Suppressor macrophage treated with lipopolysaccharide for 1 hour (primary cell): ENCODE measurements around the gene SOX4.
"Not testable (repeated sequence)": the region's sequence is repeated elsewhere in the genome, so short reads cannot be mapped to it uniquely, and the experiment has no call there.

Experiments used
- DNase-seq, 3 donors: peaks; one replicate each; pipeline ENCODE4 v3.0.0-alpha.2; 2020 to 2022

Gene SOX4

DNA sequence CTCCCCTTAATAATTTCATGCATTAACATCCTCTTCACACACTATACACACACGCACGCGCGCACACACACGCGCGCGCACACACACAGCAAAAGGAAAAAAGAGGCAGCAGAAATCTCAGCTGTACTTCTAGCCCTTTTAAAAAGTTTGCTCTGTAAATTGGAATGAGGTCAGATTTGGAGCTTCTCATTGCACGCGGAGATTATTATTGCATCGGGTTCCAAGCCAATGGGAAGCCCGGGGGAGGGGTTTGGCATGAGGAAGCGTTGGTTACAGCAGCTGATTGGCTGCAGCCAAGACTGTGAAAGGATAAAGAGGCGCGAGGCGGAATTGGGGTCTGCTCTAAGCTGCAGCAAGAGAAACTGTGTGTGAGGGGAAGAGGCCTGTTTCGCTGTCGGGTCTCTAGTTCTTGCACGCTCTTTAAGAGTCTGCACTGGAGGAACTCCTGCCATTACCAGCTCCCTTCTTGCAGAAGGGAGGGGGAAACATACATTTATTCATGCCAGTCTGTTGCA is at the start of gene SOX4:
SOX4 (plus strand) TSS at position 340 of the 515 bp plus-strand sequence. CDS start 784 bp downstream, outside the sequence.
- DNase-seq: peak; percentile 94 to 95 (median 94)

DNA sequence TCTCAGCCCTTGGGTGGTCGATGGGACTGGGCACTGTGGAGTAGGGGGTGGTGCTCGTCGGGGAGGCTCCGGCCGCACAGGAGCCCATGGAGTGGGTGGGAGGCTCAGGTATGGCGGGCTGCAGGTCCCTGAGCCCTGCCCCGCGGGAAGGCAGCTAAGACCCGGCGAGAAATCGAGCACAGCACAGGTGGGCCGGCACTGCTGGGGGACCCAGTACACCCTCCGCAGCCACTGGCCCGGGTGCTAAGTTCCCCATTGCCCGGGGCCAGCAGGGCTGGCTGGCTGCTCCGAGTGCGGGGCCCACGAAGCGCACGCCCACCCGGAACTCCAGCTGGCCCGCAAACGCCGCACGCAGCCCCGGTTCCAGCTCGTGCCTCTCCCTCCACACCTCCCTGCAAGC is 41.3 kb upstream of the SOX4 start:
- not testable (repeated sequence) for DNase-seq

DNA sequence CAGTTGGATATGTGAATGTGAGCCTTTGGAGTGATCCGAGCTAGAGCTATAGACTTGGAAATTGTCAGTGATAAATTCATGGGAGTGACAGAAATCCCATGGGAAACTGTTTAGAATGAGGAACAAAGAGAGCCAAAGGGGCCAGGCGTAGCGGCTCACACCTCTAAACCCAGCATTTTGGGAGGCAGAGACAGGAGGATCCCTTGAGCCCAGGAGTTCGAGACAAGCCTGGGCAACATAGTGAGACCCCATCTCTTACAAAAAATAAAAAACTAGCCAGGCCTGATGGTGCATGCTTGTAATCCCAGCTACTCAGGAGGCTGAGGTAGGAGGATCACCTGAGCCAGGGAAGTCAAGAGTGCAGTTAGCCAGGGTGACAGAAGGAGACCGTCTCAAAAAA is 39.3 kb upstream of the SOX4 start:
- DNase-seq: no peak

DNA sequence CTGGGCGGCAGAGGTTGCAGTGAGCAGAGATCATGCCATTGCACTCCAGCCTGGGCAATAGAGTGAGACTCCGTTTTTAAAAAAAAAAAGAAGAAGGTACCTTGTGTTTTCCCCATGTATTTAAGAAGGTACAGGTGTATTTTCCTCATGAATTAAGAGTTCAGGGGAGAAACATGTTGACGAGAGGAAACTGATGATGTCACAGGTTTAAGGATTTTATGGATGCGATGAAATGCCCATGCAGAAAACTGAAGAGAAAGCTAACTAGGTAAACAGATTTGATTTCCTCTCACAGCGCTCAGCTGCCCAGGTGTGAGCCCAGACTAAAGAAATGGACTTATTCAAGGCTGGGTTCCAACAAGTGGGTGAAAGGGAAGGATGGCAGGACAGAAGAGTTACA is 38.4 kb upstream of the SOX4 start:
- DNase-seq: no peak

DNA sequence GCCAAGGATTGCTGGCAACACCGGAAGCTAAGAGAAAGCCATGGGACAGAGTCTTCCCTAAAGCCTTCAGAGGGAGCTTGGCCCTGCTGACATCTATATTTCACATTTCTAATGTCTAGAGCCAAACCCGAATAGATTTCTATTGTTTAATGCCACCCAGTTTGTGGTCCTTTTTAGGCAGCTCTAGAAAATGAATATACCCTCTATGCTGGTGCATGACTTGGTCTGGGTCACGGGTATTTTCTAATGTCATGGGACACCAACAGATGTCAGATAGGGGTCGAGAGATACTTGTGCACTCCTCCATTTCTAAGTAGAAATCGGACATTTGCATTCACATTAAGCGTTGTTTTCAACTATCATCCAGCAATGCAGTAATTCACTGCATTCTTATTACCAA is 37.0 kb upstream of the SOX4 start:
- no peak for DNase-seq

DNA sequence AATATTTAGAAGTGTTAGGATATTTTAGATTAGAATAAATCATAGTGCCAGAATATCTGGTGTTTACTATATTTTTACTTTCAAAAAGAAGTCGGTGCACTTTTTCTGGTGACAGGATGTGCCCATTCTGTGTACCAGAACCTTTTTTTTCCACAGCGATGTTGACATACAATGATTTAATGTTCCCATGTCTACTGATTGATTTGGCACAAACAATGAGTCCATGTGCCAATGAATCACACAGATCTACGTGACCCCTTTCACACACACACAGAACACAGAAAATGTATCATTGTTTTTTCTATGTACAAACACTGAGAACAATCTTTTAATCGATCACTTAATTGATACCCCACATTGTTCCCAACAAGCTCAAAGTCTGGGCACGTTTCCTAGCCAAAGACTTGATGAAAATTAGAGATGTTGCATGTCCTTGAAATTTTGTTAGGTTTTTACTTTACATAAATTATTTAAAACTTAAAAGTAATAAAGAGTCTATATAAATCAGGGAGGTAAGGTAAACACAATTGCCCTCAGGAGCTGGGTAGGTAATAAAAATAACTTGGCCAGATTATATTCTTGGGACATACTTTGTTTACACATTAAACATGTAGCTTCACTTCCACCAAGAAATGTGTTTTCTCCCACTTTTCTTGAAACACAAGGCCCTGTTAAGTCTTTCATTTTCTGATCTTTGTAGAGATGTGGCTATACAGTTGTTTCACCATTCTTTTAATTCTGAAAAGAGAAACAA is 36.4 kb upstream of the SOX4 start:
- DNase-seq: no peak

DNA sequence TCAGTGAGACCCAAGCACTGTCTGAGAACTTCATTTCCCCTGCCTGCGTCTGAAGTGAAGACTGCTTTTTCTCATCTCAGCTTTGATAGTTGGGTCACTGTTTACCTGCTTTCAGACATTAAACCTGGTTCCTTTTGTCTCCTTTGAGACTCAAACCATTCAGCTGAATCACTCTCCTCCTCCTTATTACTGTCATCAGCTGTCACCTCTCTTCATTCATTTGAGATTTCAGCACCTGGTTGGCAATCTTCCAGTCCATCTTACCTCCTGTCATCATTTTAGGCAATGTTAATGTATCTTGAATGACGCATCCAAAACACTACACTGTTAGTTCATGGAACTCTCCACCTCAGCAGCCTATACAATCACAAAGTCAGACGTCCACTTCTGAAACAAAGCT is 34.3 kb upstream of the SOX4 start:
- DNase-seq: no peak

DNA sequence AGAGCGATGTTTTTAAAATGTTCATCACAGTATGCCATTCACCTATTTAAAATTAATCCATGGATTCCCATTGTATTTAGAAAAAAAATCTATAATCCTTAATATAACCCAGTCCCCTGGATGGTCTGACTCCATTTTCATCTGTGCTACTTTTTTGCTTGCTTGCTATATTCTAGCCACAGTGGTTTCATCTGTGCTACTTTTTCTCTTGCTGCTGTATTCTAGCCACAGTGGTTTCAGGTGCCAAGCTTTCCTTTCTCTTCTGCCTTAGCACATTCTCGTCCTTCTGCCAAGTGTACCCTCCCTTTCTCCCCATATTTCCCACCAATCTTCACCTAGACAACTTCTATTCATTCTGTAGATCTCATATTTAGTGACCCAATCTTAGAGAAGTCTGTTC is 33.3 kb upstream of the SOX4 start:
- DNase-seq: no peak

DNA sequence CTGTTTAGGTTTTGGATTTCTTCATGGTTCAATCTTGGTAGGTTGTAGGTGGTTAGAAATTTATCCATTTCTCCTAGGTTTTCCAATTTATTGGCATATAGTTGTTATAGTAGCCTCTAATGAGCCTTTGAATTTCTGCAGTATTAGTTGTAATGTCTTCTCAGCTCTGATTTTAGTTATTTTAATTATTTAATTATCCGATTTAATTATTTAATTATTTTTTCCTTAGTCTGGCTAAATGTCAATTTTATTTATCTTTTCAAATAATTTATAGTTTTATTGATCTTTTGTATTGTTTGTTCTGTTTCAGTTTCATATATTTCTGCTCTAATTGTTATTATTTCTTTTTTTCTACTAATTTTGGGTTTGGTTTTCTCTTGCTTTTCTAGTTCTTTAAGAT is 28.1 kb upstream of the SOX4 start:
- no peak for DNase-seq

DNA sequence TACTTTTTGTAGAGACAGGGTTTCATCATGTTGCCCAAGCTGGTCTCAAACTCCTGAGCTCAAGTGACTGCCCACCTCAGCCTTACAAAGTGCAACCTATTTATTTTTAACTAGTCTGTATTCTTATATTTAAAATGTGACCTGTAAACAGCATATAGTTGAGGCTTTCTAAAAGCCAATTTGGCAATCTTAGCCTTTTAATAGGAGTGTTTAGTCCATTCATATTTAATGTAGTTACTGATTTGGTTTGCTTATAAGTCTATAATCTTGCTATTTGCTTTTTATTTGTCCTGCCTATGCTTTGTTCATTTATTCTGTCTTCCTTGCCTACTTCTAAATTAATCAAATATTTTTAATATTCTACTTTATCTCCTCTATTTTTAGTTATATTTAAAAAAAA is 15.0 kb upstream of the SOX4 start:
- DNase-seq: no peak

DNA sequence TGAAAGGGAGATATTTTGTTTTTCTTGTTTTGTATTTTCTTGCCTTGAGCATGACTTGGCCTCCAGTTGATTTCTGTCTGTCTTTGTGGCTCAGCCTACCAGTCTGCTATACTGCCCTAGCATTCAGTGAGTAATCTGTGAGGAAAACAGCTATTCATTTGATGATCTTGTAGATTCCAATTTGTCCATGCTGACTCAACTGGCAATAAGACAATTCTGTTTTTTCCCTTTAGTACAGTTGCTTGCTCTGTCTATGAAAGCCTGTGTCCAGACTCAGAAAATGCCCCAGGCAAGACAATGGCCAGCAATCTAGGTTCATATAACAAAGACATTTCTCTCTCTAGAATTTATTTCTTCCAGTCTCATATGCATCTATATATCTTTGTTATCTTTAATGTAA is 10.9 kb upstream of the SOX4 start:
- DNase-seq: no peak

DNA sequence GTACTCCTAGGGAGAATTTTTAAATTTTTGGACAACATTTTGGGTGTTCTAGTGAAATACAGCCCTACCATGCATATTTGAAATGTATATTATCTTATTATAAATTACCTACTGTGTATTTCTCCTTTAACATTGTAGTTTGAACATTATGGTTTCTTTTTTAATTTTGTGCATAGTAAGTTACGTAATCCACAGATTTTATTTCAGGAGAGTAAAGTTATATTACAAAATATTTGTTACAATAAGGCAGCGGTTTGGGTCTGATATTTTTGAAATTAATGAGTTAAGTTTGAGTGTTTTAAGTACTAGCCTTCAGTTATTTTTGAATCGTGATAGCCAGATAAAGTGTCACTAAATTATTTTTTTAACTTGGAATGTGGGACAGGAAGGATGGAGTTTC is 7.3 kb upstream of the SOX4 start:
- no peak for DNase-seq

DNA sequence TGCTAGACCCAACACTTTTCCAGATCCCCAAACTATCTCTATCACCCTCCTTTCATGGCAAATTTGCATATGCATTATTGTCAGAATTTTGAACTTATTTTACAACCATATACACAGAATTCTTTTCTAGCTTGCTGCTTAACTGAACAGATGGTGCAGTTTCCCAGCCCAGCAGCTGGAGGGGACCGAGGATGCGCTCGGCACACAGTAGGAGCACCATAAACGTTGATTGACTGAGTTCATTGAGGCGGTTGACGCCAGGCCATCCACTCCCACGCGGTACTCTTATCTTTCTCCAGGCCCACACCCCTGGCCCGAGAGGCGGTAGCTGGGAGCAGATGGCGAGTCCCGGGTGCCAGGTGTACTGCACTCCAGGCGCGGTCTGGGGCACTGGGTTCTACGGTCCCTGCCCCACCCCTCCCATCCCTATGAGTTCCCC is 6.8 kb upstream of the SOX4 start:
- peak in 1 of 3 donors; percentile 10 for DNase-seq

DNA sequence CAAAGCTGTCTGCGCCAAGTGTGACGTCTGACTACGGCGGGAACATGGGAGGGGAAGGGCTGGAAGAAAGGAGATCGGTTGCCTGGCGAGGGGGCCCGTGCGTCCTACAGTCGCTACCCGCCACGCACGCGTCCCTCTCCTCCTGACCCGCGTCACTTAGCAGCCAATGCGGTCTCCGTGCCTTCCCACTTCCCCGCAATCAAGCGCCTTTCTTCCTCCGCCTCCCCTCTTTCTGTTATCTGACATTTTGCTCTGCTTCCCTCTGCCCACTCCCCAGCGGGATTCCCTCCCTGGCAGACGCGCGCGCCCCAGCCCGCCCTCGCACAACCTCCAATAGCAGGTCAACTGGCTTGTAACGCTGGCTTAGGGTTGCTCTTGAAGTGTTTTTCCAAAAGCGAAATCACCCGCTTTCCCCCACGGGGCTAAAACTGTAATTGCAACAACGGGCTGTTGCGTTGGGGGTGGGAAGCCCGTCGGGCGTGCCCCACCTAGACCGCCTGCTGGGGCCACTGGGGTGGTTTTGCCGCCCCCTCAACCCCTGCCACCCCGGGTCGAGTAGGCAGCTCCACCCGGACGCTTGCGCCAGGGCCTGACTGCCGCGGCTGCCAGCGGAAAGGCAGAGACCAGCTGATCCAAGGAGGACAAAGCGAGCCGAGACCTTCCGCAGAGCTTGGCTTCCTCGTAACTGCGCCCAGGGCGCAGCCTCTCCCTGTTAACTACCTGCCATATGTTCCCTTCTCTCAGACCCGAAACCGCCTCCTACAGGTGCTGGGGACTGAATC is 6.2 kb upstream of the SOX4 start:
- peak; percentile 80 to 88 (median 84) for DNase-seq

DNA sequence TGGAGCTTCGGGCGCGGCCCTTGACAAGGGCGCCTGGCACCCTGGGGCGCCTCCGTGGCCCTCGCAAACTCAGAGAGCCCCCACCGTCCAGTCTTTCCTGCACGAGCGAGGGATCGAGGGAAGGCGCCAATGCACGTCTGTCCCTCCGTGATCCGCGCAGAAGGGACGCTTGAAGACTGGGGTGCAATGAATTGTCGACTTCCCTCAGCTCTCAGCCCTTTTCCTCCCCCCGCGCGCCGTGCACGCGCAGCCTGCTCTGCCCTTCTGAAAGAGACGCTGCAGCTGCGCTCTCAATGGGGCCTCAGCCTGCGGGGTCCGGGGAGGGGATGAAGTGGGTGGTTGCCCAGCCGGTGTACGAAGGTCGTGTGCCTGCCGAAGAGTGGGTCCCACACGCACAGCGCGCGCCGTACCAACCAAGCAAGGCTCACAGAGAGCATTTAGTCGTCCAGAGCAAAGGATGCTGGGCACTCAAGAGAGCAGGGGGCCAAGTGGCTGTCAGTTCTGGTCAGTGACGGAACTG is 5.5 kb upstream of the SOX4 start:
- DNase-seq: peak; percentile 41 to 67 (median 48)

DNA sequence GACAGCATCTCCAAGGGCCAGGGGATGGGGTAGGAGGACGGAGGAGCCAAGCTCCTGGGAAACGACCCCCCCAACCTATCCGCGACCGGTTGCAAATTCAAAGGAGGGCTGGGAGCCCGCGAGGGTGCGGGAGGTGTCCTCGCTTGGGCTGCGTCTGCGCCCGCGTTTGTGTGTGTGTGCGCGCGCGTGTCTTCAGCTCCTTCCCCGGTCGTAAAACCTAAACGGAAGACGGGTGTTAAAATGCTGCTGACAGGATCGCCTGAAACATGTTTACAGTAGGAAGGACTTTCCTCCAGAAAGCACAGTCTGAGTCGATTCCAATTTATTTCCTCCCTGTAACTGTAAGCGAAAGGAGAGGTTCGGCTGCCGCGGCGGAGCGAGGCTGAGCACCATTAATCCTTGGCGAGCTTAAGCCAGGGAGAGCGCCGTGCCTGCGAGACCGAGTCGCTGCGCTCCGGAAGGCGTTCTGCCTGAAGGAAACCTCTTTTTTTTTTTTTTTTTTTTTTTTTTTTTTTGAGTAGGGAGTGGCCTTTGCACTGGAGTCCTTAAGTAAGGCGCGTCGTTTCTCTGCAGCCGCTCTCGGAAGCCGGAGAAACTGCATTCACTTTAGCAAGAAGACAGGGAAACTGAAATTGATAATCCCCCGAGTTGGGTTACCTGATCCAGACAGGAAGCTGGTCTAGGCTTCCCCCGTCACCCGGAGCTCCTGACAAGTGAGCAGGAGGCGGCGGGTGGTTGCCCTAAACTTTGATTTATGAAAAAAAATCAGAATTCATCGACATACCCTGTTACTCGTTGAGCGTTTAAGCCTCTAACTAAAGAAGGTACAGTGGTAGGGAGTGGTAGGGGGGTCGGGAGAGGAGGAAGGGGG is 4.8 kb upstream of the SOX4 start:
- DNase-seq: peak; percentile 70 to 75 (median 71)

DNA sequence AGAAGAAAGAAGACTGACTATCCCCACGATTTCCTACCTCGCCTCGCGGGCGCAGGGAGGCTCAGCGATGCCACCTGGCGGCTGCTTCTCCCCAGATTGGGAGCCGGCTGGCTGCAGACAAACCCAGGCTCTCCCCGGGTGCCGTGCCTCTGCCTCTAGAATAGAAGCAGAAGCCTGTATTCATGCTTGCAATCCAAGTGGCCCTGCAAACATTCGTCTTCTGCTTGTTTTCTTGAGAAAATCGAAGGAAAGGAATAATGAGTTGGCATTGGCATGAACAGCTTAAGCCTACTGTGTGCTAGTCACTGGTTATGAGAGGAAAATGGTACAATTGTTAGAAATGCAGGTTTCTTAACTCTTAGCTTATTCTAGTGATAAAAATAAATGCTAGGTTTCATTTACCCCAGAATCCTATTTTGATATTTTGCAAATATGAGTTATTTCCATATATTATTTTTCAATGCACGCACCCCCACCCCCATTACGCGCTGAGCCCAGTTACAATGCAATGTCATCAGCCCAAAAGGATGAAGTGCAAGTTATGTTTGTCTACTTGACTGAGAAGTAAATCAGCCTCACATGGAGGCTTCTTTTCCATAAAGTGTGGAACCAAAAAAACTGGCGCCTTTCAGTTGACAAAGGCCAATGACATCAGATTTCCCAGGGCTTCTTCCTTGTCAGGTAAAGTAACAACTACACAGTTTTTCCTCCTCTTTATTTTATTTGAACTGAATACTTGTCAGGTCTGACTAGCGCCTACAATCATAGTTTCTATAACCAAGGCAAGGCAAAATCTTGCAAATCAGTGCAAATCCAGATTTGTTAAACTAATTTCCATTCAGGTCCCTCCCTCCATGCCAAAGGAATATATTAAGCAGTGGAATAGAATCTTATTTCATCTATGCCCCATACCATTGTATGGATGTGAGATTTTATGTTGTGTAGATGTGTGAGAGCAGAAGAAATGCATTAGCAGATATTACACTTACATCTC is 3.9 kb upstream of the SOX4 start:
- DNase-seq: peak; percentile 79 to 92 (median 88)

DNA sequence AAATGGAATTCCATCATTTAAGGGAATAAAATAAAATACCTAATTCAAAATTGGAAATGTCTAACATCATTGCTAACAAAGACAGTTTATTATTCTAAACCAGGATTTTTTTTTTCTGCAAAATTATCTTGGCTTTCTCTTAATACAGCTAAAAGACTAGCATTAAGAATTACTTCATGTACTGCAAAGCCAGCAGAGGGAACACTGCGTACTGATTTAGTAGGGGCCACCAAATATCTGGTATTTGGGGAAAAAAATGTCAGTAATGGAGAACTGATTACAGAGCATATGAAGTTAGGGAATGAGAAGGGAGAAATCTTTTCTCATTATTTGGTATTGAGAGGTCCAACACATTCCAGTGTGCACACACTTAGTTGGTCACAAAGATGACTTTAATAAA is 3.2 kb upstream of the SOX4 start:
- no peak for DNase-seq

DNA sequence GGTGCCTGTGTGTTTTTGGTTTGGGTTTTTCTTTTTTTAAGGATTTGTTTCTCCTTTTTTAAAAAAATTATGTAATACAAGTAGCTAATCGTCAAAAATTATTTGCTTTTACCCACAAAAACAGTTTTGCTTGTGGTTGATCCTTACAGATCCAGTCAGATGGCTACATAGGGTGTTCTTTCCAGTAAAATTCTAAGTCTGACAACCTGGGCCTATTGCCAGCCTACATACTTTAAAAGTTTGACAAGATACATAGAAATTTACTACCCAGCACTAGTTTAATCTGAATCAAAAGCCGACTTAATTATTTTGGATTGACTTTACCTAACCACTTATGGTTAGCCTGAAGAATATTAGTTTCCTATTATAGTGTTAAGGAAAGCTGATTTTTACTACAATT is 2.1 kb upstream of the SOX4 start:
- DNase-seq: no peak

DNA sequence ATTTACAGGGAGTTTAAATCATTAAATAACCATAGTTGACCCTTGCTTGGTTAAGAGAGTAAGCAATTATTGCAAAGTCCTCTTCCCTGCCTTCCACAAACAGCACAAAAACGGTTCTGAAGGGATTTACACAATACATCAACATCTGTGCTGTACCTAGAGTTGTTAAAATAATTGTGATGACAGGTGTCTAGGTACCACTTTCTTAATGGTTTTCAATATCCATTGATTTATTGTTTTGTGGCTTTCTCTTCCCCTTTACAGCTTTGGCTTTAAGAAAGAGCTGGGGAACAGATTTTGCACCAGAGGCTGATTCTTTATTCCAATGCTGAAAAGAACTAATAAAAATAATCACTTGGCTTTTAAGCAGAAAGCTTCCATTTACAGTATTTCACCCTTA is 598 bp upstream of the SOX4 start:
- DNase-seq: no peak

DNA sequence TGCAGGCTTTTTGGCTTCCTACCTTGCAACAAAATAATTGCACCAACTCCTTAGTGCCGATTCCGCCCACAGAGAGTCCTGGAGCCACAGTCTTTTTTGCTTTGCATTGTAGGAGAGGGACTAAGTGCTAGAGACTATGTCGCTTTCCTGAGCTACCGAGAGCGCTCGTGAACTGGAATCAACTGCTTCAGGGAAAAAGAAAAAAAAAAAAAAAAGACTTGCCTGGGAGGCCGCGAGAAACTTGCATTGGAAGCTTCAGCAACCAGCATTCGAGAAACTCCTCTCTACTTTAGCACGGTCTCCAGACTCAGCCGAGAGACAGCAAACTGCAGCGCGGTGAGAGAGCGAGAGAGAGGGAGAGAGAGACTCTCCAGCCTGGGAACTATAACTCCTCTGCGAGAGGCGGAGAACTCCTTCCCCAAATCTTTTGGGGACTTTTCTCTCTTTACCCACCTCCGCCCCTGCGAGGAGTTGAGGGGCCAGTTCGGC is 420 bp downstream of the SOX4 start:
- no peak for DNase-seq
